Measurements from ENCODE around the gene FIGLA.
A peak's percentile ranks its signal among the peaks of the same experiment; 100 is the strongest.

FIGLA gene

DNA sequence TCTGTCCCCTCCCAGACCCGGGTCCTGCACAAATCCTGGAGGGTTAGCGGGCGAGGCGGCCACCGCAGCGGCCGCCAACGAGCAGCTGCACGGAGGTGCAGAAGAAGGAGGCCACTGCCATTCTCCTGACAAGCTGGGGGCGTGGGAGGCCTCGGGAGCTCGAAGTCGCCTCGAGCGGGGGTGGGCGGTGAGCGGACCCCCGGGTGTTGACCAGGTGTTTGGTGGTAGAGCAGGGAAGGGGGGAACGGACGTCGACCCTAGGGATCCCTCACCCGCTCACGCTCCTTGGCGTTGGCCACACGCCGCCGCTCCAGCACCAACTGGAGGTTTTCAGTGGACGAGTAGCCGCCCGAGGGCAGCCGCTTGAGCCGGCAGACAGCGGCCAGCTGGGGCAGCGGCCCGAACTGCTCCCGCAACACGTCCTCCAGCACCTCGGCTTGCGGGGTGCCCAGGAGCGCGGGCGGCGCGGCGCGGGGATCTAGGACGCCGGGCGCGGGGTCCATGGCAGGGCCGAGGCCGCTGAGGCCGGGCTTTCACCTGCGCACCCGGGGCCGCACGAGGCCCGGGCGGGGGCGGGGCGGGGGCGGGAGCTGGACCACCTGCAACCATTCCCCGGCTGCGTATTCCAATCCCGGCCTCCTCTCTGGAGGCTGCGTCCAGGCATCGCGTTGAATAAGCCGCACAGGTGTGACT is at the start of gene FIGLA:
Gene FIGLA, minus strand, starts transcription at position 508 of the 693 bp plus-strand sequence. Its CDS starts 5 bp downstream, at position 503.
- peak in 1 of 2 donors; percentile 17 for DNase-seq

DNA sequence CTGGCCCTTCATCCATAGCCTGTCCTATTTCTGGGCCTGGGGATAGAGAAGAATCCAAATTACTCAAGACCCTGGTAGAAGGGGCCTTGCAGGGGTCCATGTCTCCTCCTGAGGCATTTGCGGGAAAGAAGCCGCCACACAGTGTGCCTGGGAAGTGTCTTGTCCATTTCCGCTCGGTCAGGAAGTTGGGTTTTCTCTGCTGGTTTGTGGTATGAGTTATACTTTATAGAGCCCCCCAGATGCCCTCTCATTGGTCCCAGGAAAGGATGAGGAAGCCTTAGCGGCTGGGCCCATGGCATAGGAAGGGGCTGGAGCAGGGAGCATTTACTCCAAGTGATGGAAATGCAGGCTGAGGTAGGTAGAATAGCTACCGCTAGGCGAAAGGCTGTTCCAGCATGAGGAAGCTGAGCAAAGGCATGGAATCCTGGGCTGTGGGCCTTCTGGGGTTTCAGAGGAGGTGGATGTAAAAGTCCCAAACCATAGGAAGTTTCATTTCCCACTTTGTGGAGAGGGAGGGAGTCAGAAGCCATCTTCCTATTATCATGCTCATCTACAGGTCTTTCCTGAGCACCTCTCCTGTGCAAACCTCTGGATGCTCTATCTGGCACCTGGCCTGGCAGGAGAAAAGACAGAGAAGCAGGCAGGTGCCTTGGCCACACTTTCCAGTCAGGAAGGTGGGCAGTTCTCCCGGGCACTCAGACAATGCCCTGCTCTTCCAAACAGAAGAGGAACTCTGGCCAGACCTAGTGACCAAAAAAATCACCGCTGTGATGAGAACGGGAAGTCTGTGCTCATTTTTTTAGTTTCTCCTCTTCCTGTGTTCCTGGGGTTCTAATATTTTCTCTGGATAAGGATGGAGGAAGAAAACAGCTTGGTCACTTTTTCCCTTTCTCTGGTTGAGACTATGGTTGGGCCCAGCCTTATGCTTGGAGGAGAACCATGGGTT is 47.8 kb upstream of the FIGLA start:
- DNase-seq: no peak

DNA sequence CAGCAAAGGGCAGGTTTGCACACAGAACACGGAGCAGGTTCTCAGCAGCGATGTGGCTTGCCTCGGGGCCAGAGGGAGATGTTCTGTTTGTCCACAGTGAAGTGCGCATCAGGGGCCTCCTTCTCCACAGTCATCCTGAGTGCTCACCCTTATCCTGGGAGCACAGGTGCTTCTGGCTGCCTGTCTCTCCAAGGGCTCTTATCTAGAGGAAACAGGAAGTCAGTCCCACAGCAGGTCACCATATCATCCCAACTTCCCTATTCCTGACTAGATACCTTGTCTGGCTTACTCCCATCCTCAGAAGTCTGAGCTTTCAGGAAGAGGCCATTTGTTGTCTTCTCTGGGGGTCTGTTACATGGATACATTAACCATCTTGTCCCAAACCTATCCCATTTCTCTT is 45.2 kb upstream of the FIGLA start, which contains the start of gene CD207:
Gene CD207, minus strand, starts transcription at position 174 of the 400 bp plus-strand sequence. Its CDS starts 40 bp downstream, at position 134.
- DNase-seq: no peak

GRCh38 chr2:70834881-70835280 is 44.4 kb upstream of the FIGLA start:
- no peak for DNase-seq

GRCh38 chr2:70834106-70834505 is 43.7 kb upstream of the FIGLA start:
- DNase-seq: no peak

GRCh38 chr2:70833246-70833645 is 42.8 kb upstream of the FIGLA start:
- no peak for DNase-seq

- DNase-seq: no peak
Measured at GRCh38 chr2:70832386-70832785, 41.9 kb upstream of the FIGLA start.

DNA sequence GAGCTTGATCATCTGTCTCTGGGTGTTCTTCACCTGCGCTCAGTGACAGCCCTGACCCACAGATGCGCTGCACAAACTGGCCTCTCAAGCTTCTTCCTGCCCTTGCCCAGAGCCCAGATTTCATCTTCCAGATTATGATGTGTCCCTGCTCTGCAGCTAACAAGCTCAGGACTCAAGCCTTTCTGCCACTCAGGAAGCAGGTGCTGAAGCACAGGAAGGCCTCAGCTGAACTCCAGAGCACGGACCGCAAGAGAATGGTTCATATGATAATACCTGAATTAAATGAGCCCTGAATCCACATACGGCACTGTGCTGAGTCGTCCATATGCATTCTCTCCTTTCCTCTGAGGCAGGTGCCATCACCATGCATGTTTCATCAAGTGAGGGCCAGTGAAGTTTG is 41.4 kb upstream of the FIGLA start:
- no peak for DNase-seq

DNA sequence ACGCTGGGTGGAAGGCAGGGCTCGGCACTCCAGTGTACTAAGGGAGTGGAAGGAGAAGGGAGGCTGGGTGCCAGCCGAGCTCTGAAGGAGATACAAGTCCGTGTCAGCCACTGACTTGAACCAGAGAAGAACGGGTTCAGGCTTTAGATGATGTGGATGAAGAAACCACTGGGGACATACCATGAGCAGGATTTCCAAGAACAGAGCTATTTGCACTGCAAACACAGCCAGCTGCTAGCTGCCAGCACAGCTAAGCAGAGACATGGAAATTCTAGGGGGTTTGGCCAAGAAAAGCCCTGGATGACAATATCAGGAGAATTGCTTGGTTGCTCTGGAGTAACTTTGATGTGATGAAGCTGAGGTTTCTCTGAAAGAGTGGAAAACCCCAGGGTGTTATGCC is 39.9 kb upstream of the FIGLA start:
- no peak for DNase-seq

DNA sequence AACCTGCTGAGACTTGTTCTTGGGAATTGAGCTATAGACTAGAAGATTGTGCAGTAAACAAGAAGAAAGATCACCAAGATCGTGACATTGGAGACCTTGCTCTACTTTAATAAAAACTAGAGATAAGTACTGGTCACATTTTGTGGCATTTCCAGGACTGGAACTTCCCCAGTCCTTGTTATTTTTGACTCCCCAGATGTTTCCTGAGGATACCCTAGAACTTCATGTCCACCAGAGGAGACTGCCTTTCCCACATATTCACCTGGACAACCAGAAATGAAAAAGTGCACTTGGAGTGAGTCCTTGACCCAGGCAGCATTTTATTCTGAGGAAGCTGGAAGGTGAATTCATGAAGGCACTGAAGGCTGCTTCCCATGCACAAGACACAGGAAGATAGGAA is 39.5 kb upstream of the FIGLA start:
- no peak for DNase-seq

DNA sequence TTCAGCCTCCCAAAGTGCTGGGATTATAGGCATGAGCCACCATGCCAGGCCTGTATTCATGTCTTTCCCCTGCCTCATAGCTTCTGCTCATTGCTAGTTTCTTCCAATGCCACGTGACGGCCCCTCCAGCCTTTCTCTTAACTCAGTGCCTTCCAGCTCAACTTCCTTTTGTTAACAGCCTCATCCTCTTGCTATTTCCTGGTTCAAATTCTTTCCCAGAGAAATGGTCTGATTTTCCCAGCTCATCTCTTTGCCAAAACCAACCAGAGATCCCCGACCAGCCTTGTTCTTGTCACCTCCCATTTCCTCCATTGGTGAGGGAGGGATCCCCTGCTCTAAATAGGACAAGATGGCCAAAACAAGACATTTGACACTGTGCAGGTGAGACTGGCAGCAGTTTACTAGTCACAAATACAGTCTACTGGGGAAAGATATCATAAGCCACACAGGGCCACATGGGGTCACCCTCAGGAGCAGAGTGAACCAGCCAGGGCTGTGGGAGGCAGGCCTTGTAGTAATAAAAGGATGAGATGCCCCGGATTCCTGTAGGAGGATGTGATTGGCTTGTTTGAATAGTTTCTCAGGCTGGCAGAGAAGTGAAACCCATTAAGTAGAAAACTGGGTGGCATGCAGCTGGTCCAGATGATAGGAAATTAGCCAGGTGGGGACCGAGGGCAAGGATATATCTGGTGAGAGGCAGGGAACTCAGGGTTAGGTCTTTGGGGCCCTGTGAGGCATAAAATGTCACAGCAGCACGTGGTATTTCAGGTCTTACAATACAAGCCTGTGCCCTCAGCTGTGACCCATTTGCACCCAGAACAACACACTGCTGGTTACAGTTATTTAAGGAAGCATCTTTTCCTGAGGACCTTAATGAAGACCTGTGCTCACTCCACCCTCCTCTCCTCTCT is 38.7 kb upstream of the FIGLA start:
- no peak for DNase-seq

DNA sequence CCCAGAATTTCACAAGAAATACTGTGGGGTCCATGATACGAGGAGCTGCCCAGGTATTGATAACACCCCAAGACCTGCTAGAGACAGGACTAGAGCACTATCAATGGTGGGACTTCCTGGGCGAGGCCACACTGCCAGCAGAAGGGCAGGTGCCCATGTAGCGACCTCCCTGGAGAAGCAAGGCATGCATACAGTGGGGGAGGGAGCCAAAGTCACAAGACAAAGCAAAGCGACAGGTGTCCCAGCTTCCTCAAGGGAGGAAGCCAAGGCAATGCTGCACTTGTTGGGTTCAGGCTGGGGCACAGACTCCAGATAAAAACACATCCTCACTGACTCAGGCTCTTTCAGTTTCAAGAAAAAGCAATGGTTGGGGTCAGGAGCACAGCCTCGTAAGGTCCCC is 37.7 kb upstream of the FIGLA start:
- no peak for DNase-seq

GRCh38 chr2:70827388-70827787 is 36.9 kb upstream of the FIGLA start:
- DNase-seq: no peak

DNA sequence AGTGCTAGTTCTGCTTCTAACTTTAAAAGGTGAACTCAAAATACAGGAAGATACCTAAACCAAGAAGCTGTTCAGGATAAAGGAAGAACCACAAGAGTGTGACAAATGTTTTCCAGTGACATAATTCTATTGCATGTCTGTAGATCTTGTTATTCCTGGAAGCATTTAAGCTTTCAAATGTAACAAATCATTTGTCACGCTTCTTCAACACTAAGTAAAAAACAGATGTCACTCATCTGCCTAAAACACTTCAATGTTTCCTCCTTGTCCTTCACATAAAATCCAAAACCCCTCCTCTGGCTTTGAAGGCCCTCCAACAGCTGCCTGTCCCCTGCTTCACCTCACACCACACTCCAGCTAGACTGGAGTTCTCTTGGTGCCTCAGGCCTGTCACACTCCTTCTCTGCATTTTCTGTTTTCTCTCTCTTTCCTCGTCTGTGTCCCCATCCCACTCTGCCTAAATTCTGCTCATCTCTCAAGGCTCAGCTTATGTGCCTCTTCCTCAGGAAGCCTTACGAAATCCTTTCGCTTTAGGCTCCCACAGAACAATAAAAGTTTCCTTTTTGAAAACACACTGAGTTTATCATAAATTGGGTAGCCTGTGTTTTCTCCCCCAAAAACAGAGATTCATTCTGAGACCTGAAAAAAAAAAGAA is 36.4 kb upstream of the FIGLA start:
- no peak for DNase-seq

- no peak for DNase-seq
Measured at GRCh38 chr2:70823249-70823648, 32.8 kb upstream of the FIGLA start.

GRCh38 chr2:70822843-70823242 is 32.4 kb upstream of the FIGLA start:
- no peak for DNase-seq

DNA sequence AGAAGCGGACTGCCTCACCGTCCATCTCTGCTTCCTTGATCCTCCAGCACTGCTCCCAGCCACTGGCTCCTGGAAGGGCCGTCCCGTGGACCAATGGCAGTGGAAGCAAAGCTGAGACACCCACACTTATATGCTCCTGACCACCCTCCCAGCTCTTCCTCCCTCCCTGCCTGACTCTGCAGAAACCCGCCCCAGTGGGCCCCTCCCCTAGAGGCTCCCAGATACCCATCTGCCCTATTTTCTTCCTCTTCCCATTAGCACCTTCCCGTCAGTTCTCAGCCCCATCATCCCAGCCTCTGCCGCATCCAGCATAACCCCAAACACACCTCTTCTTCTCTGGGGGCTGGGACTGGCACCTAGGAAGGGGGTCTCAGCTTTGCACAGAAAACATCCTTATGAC is 30.1 kb upstream of the FIGLA start, which contains the start of gene CLEC4F:
Gene CLEC4F, minus strand, starts transcription at position 101 of the 400 bp plus-strand sequence. Its CDS starts 76 bp downstream, at position 25.
- DNase-seq: no peak

DNA sequence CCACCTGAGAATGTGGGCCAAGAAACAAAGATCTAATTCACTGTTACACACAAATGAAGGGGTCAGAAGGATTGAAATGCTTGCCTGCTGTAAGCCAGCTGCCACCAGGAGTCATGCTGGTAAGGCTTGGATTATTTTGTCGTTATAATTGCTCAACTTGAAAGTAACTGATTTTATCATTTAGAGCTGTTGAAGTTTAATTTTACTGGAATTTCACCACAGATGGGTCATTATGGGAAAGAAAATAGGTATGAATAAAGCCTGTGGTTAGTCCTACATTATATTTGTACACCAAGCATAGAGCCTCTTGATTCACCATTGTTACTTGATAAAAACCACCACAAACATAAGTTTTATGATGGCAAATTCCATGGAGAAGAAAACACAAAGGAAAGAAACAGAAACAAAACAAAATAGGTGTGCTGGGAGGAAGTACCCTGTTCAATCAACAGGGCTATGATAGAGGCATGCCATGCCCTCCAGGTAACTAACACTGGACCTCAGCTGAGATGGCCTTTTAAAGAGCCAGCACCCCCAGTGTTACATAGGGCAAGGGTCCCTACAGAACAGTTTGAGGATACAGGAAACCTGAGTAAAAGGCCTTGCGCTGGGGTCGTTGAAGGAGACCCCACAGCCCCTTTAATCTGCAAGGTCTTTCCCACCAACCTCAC is 27.0 kb upstream of the FIGLA start:
- DNase-seq: no peak

DNA sequence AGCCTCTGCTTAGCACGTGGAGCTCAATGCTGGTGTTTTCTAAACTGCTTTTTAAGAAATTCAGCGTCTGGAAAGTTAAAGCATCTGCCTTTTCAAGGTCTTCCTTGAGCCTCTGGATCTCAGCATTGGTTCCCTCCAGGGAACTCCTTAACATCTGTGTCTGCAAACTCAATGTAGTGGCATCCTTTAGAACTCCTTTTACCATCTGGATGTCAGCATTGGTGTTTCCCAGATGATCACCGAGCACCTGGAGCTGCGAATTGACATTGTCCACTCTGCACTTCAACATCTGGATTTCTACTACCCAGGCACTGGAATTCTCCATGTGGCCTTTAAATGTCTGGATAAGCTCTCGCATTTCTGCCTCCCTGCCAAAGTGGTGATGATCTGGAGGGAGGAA is 26.3 kb upstream of the FIGLA start:
- DNase-seq: no peak

GRCh38 chr2:70808983-70809958 is 18.8 kb upstream of the FIGLA start:
- no peak for DNase-seq

GRCh38 chr2:70807828-70808118 is 17.3 kb upstream of the FIGLA start:
- no peak for DNase-seq
